Heart right ventricle (tissue), 16 donors: ENCODE data around the gene TSPAN9. TPM values are rescaled to one million over a fixed set of nuclear protein-coding genes. Genes with fewer than 3 reads are reported as not detected.

Experiments used
- ATAC-seq, 8 donors: fragments of 200-7000 bp; cut with Tn5 transposase; one replicate each; pipeline ENCODE4 v1.9.1; 2020; ENCODE audit warnings: mild to moderate bottlenecking in 8 of 8, moderate library complexity in 8 of 8, moderate number of reproducible peaks in 1 of 8
- DNase-seq, 2 donors: peaks; one replicate each; pipeline ENCODE4 v3.0.0-alpha.2; 2020
- H3K27ac ChIP-seq, 10 donors: fragments of 200-600 bp; sonication (generic) in 2 of 10; one replicate each; pipeline versions ENCODE4 v1.5.0 to v1.8.0; 2020 to 2022; ENCODE audit warnings: mild to moderate bottlenecking in 3 of 10
- H3K27me3 ChIP-seq, 7 donors: fragments of 200-600 bp; one replicate each; pipeline ENCODE4 v1.8.0; 2021 to 2022; ENCODE audit warnings: mild to moderate bottlenecking in 2 of 7
- H3K36me3 ChIP-seq, 9 donors: fragments of 200-600 bp; sonication (generic) in 1 of 9; one replicate each; pipeline versions ENCODE4 v1.5.0 to v1.8.0; 2020 to 2022; ENCODE audit warnings: mild to moderate bottlenecking in 2 of 9
- H3K4me1 ChIP-seq, 9 donors: fragments of 200-600 bp; sonication (generic) in 1 of 9; one replicate each; pipeline versions ENCODE4 v1.5.0 to v1.8.0; 2020 to 2022; ENCODE audit warnings: mild to moderate bottlenecking in 4 of 9
- H3K4me3 ChIP-seq, 10 donors: fragments of 200-600 bp; sonication (generic) in 2 of 10; one replicate each; pipeline versions ENCODE4 v1.5.0 to v1.8.0; 2020 to 2022; ENCODE audit warnings: mild to moderate bottlenecking in 7 of 10, moderate library complexity in 2 of 10
- H3K9me3 ChIP-seq, 11 donors: fragments of 200-600 bp in 10 of 11; sonication (generic) in 2 of 11; one replicate each; pipeline versions ENCODE4 v1.5.0 to v1.8.0; 2013 to 2022; ENCODE audit warnings: mild to moderate bottlenecking in 2 of 11, control low read depth in 1 of 11, moderate library complexity in 1 of 11
- WGBS, 2 donors: extraction: QIAGEN DNeasy Blood & Tissue Kit; methylation state at CpG; one replicate each; pipeline ENCODE4 v1.1.7; 2013; ENCODE audit warnings: inconsistent platforms in 1 of 2; 5-methylcytosine and 5-hydroxymethylcytosine counted together
- intact Hi-C, 10 donors: fragments of 100-400 bp; cut with DNase I; formaldehyde crosslinking; loops; one replicate each; pipeline versions ENCODE4 v1.11.1 to v1.14.2; 2022
- polyA plus RNA-seq, 2 donors: library from polyadenylated mRNA; stranded (reverse); fragments of 200-250 nt; gene quantifications; one replicate each; pipeline ENCODE4 v1.2.3, GENCODE V29; 2013
- total RNA-seq, 10 donors: library from RNA; stranded (reverse); fragmentation: NEBNext Ultra II Directional in 3 of 10; extraction: Animal tissue kit (Norgen Biotek cat#: 25700) in 3 of 10; gene quantifications; one replicate each; pipeline versions ENCODE4 v1.2.1 to v1.2.4, GENCODE V29; 2021 to 2023
- TF ChIP-seq, protein P1 (sequence below), 9 donors: fragments of 200-600 bp; sonication (generic) in 2 of 9; IDR thresholded peaks; one replicate each; pipeline versions ENCODE4 v1.5.0 to v1.8.0; 2021 to 2022; ENCODE audit warnings: antibody characterized with exemption in 9 of 9, mild to moderate bottlenecking in 5 of 9, moderate library complexity in 1 of 9
- donor health status: Arrhythmogenic right ventricular cardiomyopathy.
- donor health status: ischemic (EF 13 %, LVEDD 7.1; RV severe dilation, severe dysfunction).
- donor health status: healthy with polysubstance abuse.
- donor health status: DM: no; HTN: yes; CAD: no.
- donor health status: DM: no; HTN: no; CAD: no.
- donor health status: ischemic (EF 25% LVEDD 6.9; RV normal size, moderate dysfunction).
- donor health status: ischemic (EF 25% LVEDD 5.7; RV mildly dilated, moderate dysfunction).
- donor health status: healthy.
- donor health status: DM: yes; HTN: yes; CAD: no.
- donor health status: Ischemic cardiomyopathy.
- donor health status: ischemic (EF 35%, LVEDD 5.7; RV mildly dilated, moderate dysfunction).
- donor health status: nonischemic (EF 11% LVEDD 7.7; RV severe dilation, severe dysfunction).
- donor health status: DM: yes; HTN: yes; CAD: no.
- donor health status: PGD.
- donor health status: ischemic (EF 29% LVEDD 5.4; RV normal size, mild dysfunction).
- donor health status: nonischemic (EF 23%, LVEDD 6.1; RV moderate dilation, normal function).

TSPAN9 gene
- total and polyA plus RNA-seq, 12 donors = 63.0 to 401 (median 251) TPM

GRCh38 chr12:3323002-3323685 lies 246.0 kb downstream of the TSPAN9 start:
- H3K36me3 ChIP-seq = no peaks in the 10 kb centered on the region
- H3K27ac ChIP-seq = no peak overlapping the region
- 90 to 91% methylated on average over 12 of the region's 12 CpGs for WGBS, 2 donors
- ATAC-seq = no peak
- H3K27me3 ChIP-seq = no peaks in the 10 kb centered on the region
- H3K9me3 ChIP-seq = no peaks in the 10 kb centered on the region
- intact Hi-C loops = no loop called here
- H3K4me3 ChIP-seq = no peak overlapping the region
- H3K4me1 ChIP-seq = peaks cover 0 to 30% (median 8%) of the 10 kb centered on the region in 9 donors
- peak in 1 of 2 donors; percentile 47 for DNase-seq
- TF ChIP-seq, protein P1, sequence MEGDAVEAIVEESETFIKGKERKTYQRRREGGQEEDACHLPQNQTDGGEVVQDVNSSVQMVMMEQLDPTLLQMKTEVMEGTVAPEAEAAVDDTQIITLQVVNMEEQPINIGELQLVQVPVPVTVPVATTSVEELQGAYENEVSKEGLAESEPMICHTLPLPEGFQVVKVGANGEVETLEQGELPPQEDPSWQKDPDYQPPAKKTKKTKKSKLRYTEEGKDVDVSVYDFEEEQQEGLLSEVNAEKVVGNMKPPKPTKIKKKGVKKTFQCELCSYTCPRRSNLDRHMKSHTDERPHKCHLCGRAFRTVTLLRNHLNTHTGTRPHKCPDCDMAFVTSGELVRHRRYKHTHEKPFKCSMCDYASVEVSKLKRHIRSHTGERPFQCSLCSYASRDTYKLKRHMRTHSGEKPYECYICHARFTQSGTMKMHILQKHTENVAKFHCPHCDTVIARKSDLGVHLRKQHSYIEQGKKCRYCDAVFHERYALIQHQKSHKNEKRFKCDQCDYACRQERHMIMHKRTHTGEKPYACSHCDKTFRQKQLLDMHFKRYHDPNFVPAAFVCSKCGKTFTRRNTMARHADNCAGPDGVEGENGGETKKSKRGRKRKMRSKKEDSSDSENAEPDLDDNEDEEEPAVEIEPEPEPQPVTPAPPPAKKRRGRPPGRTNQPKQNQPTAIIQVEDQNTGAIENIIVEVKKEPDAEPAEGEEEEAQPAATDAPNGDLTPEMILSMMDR (IDR thresholded peaks at IDR 0.05) = no peak

GRCh38 chr12:3325736-3326135 lies 248.6 kb downstream of the TSPAN9 start:
- H3K27ac ChIP-seq = no peak overlapping the region
- intact Hi-C loops = no loop called here

DNA sequence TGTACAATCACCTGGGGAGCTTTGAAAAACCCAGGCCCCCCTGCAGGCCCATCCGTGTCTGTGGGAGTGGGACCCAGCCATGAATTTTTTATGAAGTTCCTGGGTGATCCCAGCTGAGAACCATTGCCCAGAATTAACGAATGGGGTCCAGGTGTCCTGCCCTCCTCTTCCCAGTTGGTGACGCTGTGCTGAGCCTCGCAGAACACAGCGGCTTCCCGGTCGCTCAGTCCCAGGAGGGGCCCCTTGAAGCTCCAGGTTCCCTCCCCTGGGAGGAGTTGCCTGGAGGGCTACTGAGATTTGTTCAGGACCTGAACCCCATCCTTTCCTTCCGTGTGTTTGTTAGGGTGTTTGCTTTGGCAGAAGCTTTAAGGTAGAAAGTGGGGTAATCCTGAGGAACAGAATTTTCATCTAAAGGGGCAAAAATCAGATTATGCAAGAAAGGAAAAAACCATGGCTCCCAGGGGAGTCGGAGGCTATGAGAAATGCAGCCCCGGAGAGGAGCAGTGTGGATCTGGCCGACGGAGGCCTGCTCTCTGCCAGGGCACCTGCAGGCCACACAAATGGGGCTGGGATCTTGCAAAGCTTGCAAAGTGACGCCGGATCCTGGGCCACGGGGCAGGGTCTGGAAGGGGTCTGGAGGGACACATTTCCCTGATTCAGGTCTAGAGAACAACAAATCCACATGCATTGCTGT lies 249.1 kb downstream of the TSPAN9 start:
- Histone ChIP-seq H3K9me3 (no peaks in the 10 kb centered on the region), H3K4me3 (no peak overlapping the region), H3K36me3 (no peaks in the 10 kb centered on the region), H3K4me1 (peaks cover 0 to 30% (median 8%) of the 10 kb centered on the region in 9 donors), H3K27ac (peak overlapping the region in 1 of 10 donors; percentile 56), H3K27me3 (no peaks in the 10 kb centered on the region)
- 79 to 82% methylated on average over 15 of the region's 15 CpGs for WGBS, 2 donors
- intact Hi-C loops = no loop called here
- TF ChIP-seq, protein P1 (IDR thresholded peaks at IDR 0.05) = no peak
- ATAC-seq (no peak), DNase-seq (no peak)

More at GRCh38 chr12:3325736-3326135, 248.6 kb downstream of the TSPAN9 start:
- no peak overlapping the region for H3K4me3 ChIP-seq
- no peaks in the 10 kb centered on the region for H3K9me3 ChIP-seq
- no peaks in the 10 kb centered on the region for H3K27me3 ChIP-seq
- peaks cover 0 to 30% (median 8%) of the 10 kb centered on the region in 9 donors for H3K4me1 ChIP-seq
- no peaks in the 10 kb centered on the region for H3K36me3 ChIP-seq
- ATAC-seq = no peak
- DNase-seq = no peak
- TF ChIP-seq, protein P1 (IDR thresholded peaks at IDR 0.05) = no peak

- ATAC-seq (peak in 7 of 8 donors; percentile 26 to 83 (median 71)), DNase-seq (peak in 1 of 2 donors; percentile 29)
- 83 to 91% methylated on average over 17 of the region's 17 CpGs for WGBS, 2 donors
- H3K4me1 ChIP-seq = peaks cover 0 to 30% (median 5%) of the 10 kb centered on the region in 9 donors
- no peaks in the 10 kb centered on the region for H3K9me3 ChIP-seq
- TF ChIP-seq, protein P1 (IDR thresholded peaks at IDR 0.05) = no peak
- no peaks in the 10 kb centered on the region for H3K27me3 ChIP-seq
- H3K4me3 ChIP-seq = no peak overlapping the region
- intact Hi-C loops = no loop called here
- peak overlapping the region in 2 of 10 donors; percentile 50 to 56 for H3K27ac ChIP-seq
- no peaks in the 10 kb centered on the region for H3K36me3 ChIP-seq
Measured at GRCh38 chr12:3326850-3327780, 249.9 kb downstream of the TSPAN9 start.
